Neuronal stem cell (in vitro differentiated cells): ENCODE results near the gene HBP1.

Source experiments
- DNase-seq: peaks from one replicate; pipeline ENCODE4 v3.0.0-alpha.2; 2013; ENCODE audit warnings: low spot score
- H2AFZ ChIP-seq: one replicate; pipeline ENCODE4 v1.6.1; 2013; ENCODE audit warnings: mild to moderate bottlenecking, low read length, inconsistent platforms
- H2AK5ac ChIP-seq: 2 replicates; pipeline ENCODE4 v1.6.1; 2013; ENCODE audit warnings: low read depth, mild to moderate bottlenecking, inconsistent platforms, low read length, moderate library complexity, mixed read lengths
- H2BK120ac ChIP-seq: 2 replicates; pipeline ENCODE4 v1.6.1; 2013; ENCODE audit warnings: low read depth, mild to moderate bottlenecking, inconsistent platforms, low read length, moderate library complexity, mixed read lengths
- H2BK12ac ChIP-seq: one replicate; pipeline ENCODE4 v1.6.1; 2013; ENCODE audit warnings: low read length, inconsistent platforms
- H2BK15ac ChIP-seq: 2 replicates; pipeline ENCODE4 v1.6.1; 2013; ENCODE audit warnings: mild to moderate bottlenecking, low read length, inconsistent platforms, mixed read lengths
- H2BK5ac ChIP-seq: one replicate; pipeline ENCODE4 v1.6.1; 2013; ENCODE audit warnings: inconsistent platforms, mild to moderate bottlenecking, low read length, moderate library complexity
- H3K14ac ChIP-seq: one replicate; pipeline ENCODE4 v1.6.1; 2013; ENCODE audit warnings: low read length, inconsistent platforms
- H3K18ac ChIP-seq: 2 replicates; pipeline ENCODE4 v1.6.1; 2013; ENCODE audit warnings: low read length, inconsistent platforms
- H3K23ac ChIP-seq: 2 replicates; pipeline ENCODE4 v1.6.1; 2013; ENCODE audit warnings: low read depth, mild to moderate bottlenecking, mixed read lengths, low read length, inconsistent platforms; ENCODE audit not compliant: poor library complexity
- H3K27ac ChIP-seq: replicated peaks from 3 replicates; pipeline ENCODE4 v1.5.1; 2013; ENCODE audit warnings: low read length, inconsistent platforms
- H3K27me3 ChIP-seq, 3 experiments: 2 replicates each; pipeline ENCODE4 v1.6.1; 2013; ENCODE audit warnings: low read length in 3 of 3, mild to moderate bottlenecking in 2 of 3, inconsistent platforms in 1 of 3, low read depth in 1 of 3, mixed read lengths in 1 of 3, moderate library complexity in 1 of 3; ENCODE audit not compliant: control insufficient read depth in 3 of 3, insufficient read depth in 3 of 3
- H3K36me3 ChIP-seq, 2 donors: replicated peaks in 1 of 2; 2 replicates each; pipeline ENCODE4 v1.6.1; 2013; ENCODE audit warnings: low read length in 2 of 2; ENCODE audit not compliant: control insufficient read depth in 2 of 2, insufficient read depth in 2 of 2
- H3K4ac ChIP-seq: 2 replicates; pipeline ENCODE4 v1.6.1; 2013; ENCODE audit warnings: inconsistent platforms, mild to moderate bottlenecking, low read length, moderate library complexity
- H3K4me1 ChIP-seq, 2 donors: 1 replicate in 1 of 2; 2 replicates in 1 of 2; pipeline ENCODE4 v1.6.1; 2013; ENCODE audit warnings: low read length in 2 of 2, low read depth in 1 of 2; ENCODE audit not compliant: control insufficient read depth in 2 of 2, insufficient read depth in 1 of 2
- H3K4me2 ChIP-seq: one replicate; pipeline ENCODE4 v1.6.1; 2013; ENCODE audit warnings: mild to moderate bottlenecking, low read length, inconsistent platforms; ENCODE audit not compliant: insufficient read depth, poor library complexity, severe bottlenecking
- H3K4me3 ChIP-seq, 2 donors: 2 replicates each; pipeline ENCODE4 v1.5.1; 2013; ENCODE audit warnings: low read length in 2 of 2, mild to moderate bottlenecking in 2 of 2, inconsistent platforms in 1 of 2, moderate library complexity in 1 of 2
- H3K79me1 ChIP-seq: one replicate; pipeline ENCODE4 v1.6.1; 2013; ENCODE audit warnings: low read depth, mild to moderate bottlenecking, inconsistent platforms, low read length, moderate library complexity
- H3K9ac ChIP-seq: one replicate; pipeline ENCODE4 v1.6.1; 2013; ENCODE audit warnings: mild to moderate bottlenecking, low read depth, low read length, inconsistent platforms; ENCODE audit not compliant: poor library complexity
- H3K9me3 ChIP-seq, 2 donors: replicated peaks in 1 of 2; 2 replicates each; pipeline versions ENCODE3 to v1.6.1; 2013; ENCODE audit warnings: low read length in 2 of 2, mild to moderate bottlenecking in 2 of 2, inconsistent platforms in 1 of 2, low read depth in 1 of 2, mixed read lengths in 1 of 2, moderate library complexity in 1 of 2; ENCODE audit not compliant: control insufficient read depth in 2 of 2, insufficient read depth in 1 of 2
- H4K8ac ChIP-seq: one replicate; pipeline ENCODE4 v1.6.1; 2013; ENCODE audit warnings: low read depth, mild to moderate bottlenecking, inconsistent platforms, low read length, moderate library complexity
- H4K91ac ChIP-seq: one replicate; pipeline ENCODE4 v1.6.1; 2013; ENCODE audit warnings: low read length, low read depth, mild to moderate bottlenecking, inconsistent platforms; ENCODE audit not compliant: poor library complexity
- WGBS, 2 donors: extraction: QIAGEN DNeasy Blood & Tissue Kit; methylation state at CpG; one replicate each; pipeline ENCODE4 v1.1.7; 2013; ENCODE audit warnings: missing lambda C conversion rate in 2 of 2, mixed read lengths in 1 of 2; ENCODE audit not compliant: insufficient read length in 2 of 2, insufficient replicate concordance in 1 of 2; ENCODE audit errors: extremely low coverage in 2 of 2; 5-methylcytosine and 5-hydroxymethylcytosine counted together

HBP1 gene

GRCh38 chr7:107145067-107145838 is 23.6 kb upstream of the HBP1 start:
- Histone ChIP-seq H3K27me3 (no peaks in the 10 kb centered on the region), H2AFZ (no peak overlapping the region), H4K91ac (no peak overlapping the region), H3K14ac (no peak overlapping the region), H3K4me1 (peaks cover 0 to 5% of the 10 kb centered on the region in 2 donors), H3K79me1 (no peaks in the 10 kb centered on the region), H2AK5ac (no peak overlapping the region), H3K4ac (no peak overlapping the region), H2BK15ac (no peak overlapping the region), H3K9ac (no peak overlapping the region), H3K4me2 (no peak overlapping the region), H2BK120ac (no peak overlapping the region), H3K4me3 (no peak overlapping the region), H2BK12ac (no peak overlapping the region), H3K36me3 (no peaks in the 10 kb centered on the region), H3K27ac (no peak overlapping the region), H3K23ac (no peak overlapping the region), H3K9me3 (no peaks in the 10 kb centered on the region), H3K18ac (no peak overlapping the region), H2BK5ac (no peak overlapping the region), H4K8ac (no peak overlapping the region)
- WGBS, 2 donors = no CpG with 5 or more reads among the region's 4 CpGs
- no peak for DNase-seq

DNA sequence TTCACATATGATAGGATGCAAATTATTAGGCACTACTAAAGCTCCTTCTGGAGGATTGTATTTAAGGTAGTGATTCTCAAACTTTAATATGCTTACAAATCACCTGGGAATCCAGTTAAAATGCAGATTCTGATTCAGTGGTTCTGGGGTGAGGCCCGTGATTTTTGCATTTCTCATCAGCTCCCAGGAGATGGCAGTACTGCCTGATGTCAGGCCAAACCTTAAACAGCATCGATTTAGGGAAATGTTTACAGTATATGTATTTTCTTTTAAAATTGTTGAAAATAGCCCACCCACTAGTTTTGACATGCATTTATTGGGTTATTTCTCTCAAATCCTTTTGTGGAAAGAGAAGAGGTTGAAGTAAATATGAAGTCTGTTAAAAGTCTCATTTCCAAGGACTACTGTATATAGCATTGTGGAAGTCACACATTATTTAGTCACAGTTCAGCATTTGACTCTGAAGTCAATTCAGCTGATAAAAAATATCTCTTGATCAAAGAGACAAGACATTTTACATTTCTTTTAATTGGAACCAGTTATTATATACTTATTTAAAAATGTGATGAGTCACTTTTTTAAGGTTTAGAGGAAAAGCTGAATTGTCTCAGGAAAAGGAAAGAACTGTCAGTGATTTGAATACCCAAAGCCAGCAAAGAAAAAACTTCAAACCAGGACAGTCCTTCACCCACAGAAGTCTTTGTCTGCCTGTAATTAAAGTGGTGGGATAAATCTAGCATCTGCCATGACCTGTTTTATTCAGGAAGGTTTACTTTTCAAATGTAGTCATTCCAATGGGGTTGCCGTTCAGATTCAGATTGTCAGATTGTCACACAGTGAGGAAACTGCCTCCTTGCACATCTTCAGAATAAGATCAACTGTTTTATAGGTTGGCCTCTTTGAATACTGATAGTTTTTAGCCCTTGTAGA is 21.1 kb upstream of the HBP1 start:
- Histone ChIP-seq H2AK5ac (no peak overlapping the region), H2BK15ac (no peak overlapping the region), H2AFZ (no peak overlapping the region), H3K9me3 (no peaks in the 10 kb centered on the region), H3K4me2 (no peak overlapping the region), H3K27ac (no peak overlapping the region), H4K91ac (no peak overlapping the region), H2BK12ac (no peak overlapping the region), H3K4me3 (no peak overlapping the region), H3K79me1 (no peaks in the 10 kb centered on the region), H3K36me3 (no peaks in the 10 kb centered on the region), H3K4me1 (no peaks in the 10 kb centered on the region), H3K27me3 (no peaks in the 10 kb centered on the region), H4K8ac (no peak overlapping the region), H2BK5ac (no peak overlapping the region), H2BK120ac (no peak overlapping the region), H3K18ac (no peak overlapping the region), H3K4ac (no peak overlapping the region), H3K14ac (no peak overlapping the region), H3K9ac (no peak overlapping the region), H3K23ac (no peak overlapping the region)
- WGBS, 2 donors = no CpG with 5 or more reads among the region's 3 CpGs
- no peak for DNase-seq

GRCh38 chr7:107148721-107149120 is 20.1 kb upstream of the HBP1 start:
- WGBS, 2 donors = no CpG with 5 or more reads among the region's 2 CpGs

DNA sequence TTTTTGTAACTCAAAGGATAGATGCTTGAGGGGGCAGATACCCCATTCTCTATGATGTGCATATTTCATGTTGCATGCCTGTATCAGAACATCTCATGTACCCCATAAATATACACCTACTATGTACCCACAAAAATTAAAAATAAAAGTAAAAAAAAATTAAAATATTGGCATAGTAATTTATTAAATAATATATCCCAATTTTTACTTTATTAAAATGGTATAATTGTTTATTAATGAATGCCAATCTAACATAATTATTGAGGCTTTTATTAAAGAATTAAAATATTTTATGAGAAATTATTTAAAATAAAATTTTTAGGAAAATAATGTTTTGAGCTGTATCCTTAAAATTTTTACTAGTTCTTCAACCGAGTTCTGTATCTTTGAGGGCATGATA is 18.9 kb upstream of the HBP1 start:
- H3K18ac ChIP-seq = no peak overlapping the region
- H3K4me3 ChIP-seq = no peak overlapping the region
- no peak overlapping the region for H2BK12ac ChIP-seq
- H4K8ac ChIP-seq = no peak overlapping the region
- no peaks in the 10 kb centered on the region for H3K79me1 ChIP-seq
- H3K4me2 ChIP-seq = no peak overlapping the region
- H3K9me3 ChIP-seq = no peaks in the 10 kb centered on the region
- no peaks in the 10 kb centered on the region for H3K27me3 ChIP-seq
- no peak overlapping the region for H3K23ac ChIP-seq
- no peak overlapping the region for H3K4ac ChIP-seq
- H2BK120ac ChIP-seq = no peak overlapping the region
- H3K27ac ChIP-seq = no peak overlapping the region
- H3K36me3 ChIP-seq = peaks cover 0 to 1% of the 10 kb centered on the region in 2 donors
- H3K4me1 ChIP-seq = no peaks in the 10 kb centered on the region
- WGBS, 2 donors = no CpG with 5 or more reads among the region's 1 CpG
- no peak for DNase-seq
- H3K14ac ChIP-seq = no peak overlapping the region
- no peak overlapping the region for H2AFZ ChIP-seq
- H2BK15ac ChIP-seq = no peak overlapping the region
- no peak overlapping the region for H2BK5ac ChIP-seq
- H4K91ac ChIP-seq = no peak overlapping the region
- H2AK5ac ChIP-seq = no peak overlapping the region
- H3K9ac ChIP-seq = no peak overlapping the region

More at GRCh38 chr7:107148721-107149120, 20.1 kb upstream of the HBP1 start:
- H2BK15ac ChIP-seq = no peak overlapping the region
- no peak overlapping the region for H4K8ac ChIP-seq
- no peak overlapping the region for H3K18ac ChIP-seq
- H4K91ac ChIP-seq = no peak overlapping the region
- no peak overlapping the region for H2BK12ac ChIP-seq
- no peak overlapping the region for H3K9ac ChIP-seq
- no peak overlapping the region for H3K4me3 ChIP-seq
- no peak overlapping the region for H3K4me2 ChIP-seq
- no peaks in the 10 kb centered on the region for H3K36me3 ChIP-seq
- no peak overlapping the region for H3K14ac ChIP-seq
- H3K79me1 ChIP-seq = no peaks in the 10 kb centered on the region
- H2AK5ac ChIP-seq = no peak overlapping the region
- no peaks in the 10 kb centered on the region for H3K4me1 ChIP-seq
- no peak overlapping the region for H2BK5ac ChIP-seq
- no peak for DNase-seq
- no peak overlapping the region for H2BK120ac ChIP-seq
- H3K27me3 ChIP-seq = no peaks in the 10 kb centered on the region
- H3K27ac ChIP-seq = no peak overlapping the region
- H3K4ac ChIP-seq = no peak overlapping the region
- H3K23ac ChIP-seq = no peak overlapping the region
- no peaks in the 10 kb centered on the region for H3K9me3 ChIP-seq
- H2AFZ ChIP-seq = no peak overlapping the region
